WTC11 (cell line): Measurements from ENCODE around the gene SERPINH1. TPM values are rescaled to one million over a fixed set of nuclear protein-coding genes. Genes with fewer than 3 reads are reported as not detected.

Experiments
- ATAC-seq: fragments of 200-7000 bp; cut with Tn5 transposase; 2 replicates; pipeline ENCODE4 v1.10.0; 2021; ENCODE audit warnings: mild to moderate bottlenecking, moderate library complexity
- CTCF ChIA-PET: fragments of 300-600 bp; sonication (Branson Sonifier 250); formaldehyde crosslinking; loops from one replicate; lab custom pipeline; 2021; ENCODE audit warnings: antibody characterized with exemption; lab: Charles Lee
- POLR2A ChIA-PET: fragments of 350-600 bp; sonication (Branson Sonifier 250); formaldehyde crosslinking; loops from one replicate; lab custom pipeline; 2021; ENCODE audit warnings: antibody characterized with exemption; lab: Charles Lee
- DNase-seq: peaks from one replicate; pipeline ENCODE4 v3.0.0; 2021; ENCODE audit warnings: low spot score
- H3K27ac Mint-ChIP-seq: 2 replicates; pipeline ENCODE4 v1.8.0; 2021; ENCODE audit warnings: mixed read lengths
- H3K27me3 Mint-ChIP-seq: 2 replicates; pipeline ENCODE4 v1.8.0; 2021; ENCODE audit warnings: low read depth, mild to moderate bottlenecking, moderate library complexity, mixed read lengths
- H3K36me3 Mint-ChIP-seq: 2 replicates; pipeline ENCODE4 v1.8.0; 2021; ENCODE audit warnings: mixed read lengths
- H3K4me1 Mint-ChIP-seq: 2 replicates; pipeline ENCODE4 v1.8.0; 2022; ENCODE audit warnings: mixed read lengths
- H3K4me3 Mint-ChIP-seq: 2 replicates; pipeline ENCODE4 v1.8.0; 2021; ENCODE audit warnings: mild to moderate bottlenecking, moderate library complexity, mixed read lengths
- H3K9me3 Mint-ChIP-seq: 2 replicates; pipeline ENCODE4 v1.8.0; 2021; ENCODE audit warnings: mixed read lengths
- CBFB ChIP-seq: sonication (generic); formaldehyde crosslinking; IDR thresholded peaks from 2 replicates; pipeline ENCODE4 v1.8.1; 2022; ENCODE audit warnings: mild to moderate bottlenecking, low read depth, missing genetic modification reagents
- CREM ChIP-seq: sonication (generic); formaldehyde crosslinking; IDR thresholded peaks from 2 replicates; pipeline ENCODE4 v1.8.1; 2022; ENCODE audit warnings: mild to moderate bottlenecking, missing genetic modification reagents, moderate library complexity
- ELF4 ChIP-seq: sonication (generic); formaldehyde crosslinking; IDR thresholded peaks from 2 replicates; pipeline ENCODE4 v1.8.1; 2022; ENCODE audit warnings: low read depth, mild to moderate bottlenecking, moderate library complexity, missing genetic modification reagents
- EMX1 ChIP-seq: fragments of 250-450 bp; sonication (Bioruptor Pico); IDR thresholded peaks from 2 replicates; pipeline ENCODE4 v1.8.0; 2021; ENCODE audit warnings: mild to moderate bottlenecking
- FOXK1 ChIP-seq: sonication (generic); formaldehyde crosslinking; IDR thresholded peaks from 2 replicates; pipeline ENCODE4 v1.8.0; 2022; ENCODE audit warnings: mild to moderate bottlenecking, moderate library complexity, missing genetic modification reagents
- IRF2 ChIP-seq: sonication (generic); formaldehyde crosslinking; IDR thresholded peaks from 2 replicates; pipeline ENCODE4 v1.8.0; 2022; ENCODE audit warnings: low read depth, missing genetic modification reagents, borderline replicate concordance
- JUN ChIP-seq: sonication (generic); formaldehyde crosslinking; IDR thresholded peaks from 2 replicates; pipeline ENCODE4 v1.8.0; 2023; ENCODE audit warnings: mild to moderate bottlenecking, missing genetic modification reagents
- PRRX2 ChIP-seq: fragments of 250-450 bp; sonication (Bioruptor Pico); IDR thresholded peaks from 2 replicates; pipeline ENCODE4 v1.8.0; 2021; ENCODE audit warnings: mild to moderate bottlenecking
- SOX15 ChIP-seq: fragments of 250-450 bp; sonication (Bioruptor Pico); IDR thresholded peaks from 2 replicates; pipeline ENCODE4 v1.9.0; 2021; ENCODE audit warnings: mild to moderate bottlenecking
- SP1 ChIP-seq: sonication (generic); formaldehyde crosslinking; conservative IDR thresholded peaks from 2 replicates; pipeline ENCODE4 v1.8.1; 2022; ENCODE audit warnings: missing genetic modification reagents
- ZNF263 ChIP-seq: sonication (generic); formaldehyde crosslinking; IDR thresholded peaks from 2 replicates; pipeline ENCODE4 v1.8.1; 2022; ENCODE audit warnings: low read depth, mild to moderate bottlenecking, moderate library complexity, missing genetic modification reagents
- total RNA-seq: library from RNA; stranded (reverse); gene quantifications from 3 replicates; pipeline ENCODE4 v1.2.3, GENCODE V29; 2021
- TF ChIP-seq, protein P1 (sequence below): fragments of 250-450 bp; sonication (Bioruptor Pico); IDR thresholded peaks from 2 replicates; pipeline ENCODE4 v1.9.0; 2021; ENCODE audit warnings: mild to moderate bottlenecking, borderline replicate concordance
- TF ChIP-seq, protein P2 (sequence below): sonication (generic); formaldehyde crosslinking; IDR thresholded peaks from 2 replicates; pipeline ENCODE4 v1.8.1; 2022; ENCODE audit warnings: mild to moderate bottlenecking, missing genetic modification reagents, moderate library complexity, borderline replicate concordance
- TF ChIP-seq, protein P3 (sequence below): sonication (generic); formaldehyde crosslinking; conservative IDR thresholded peaks from 2 replicates; pipeline ENCODE4 v1.8.1; 2023; ENCODE audit warnings: mild to moderate bottlenecking, low read depth, missing genetic modification reagents, moderate library complexity
- TF ChIP-seq, protein P4 (sequence below): sonication (generic); formaldehyde crosslinking; IDR thresholded peaks from 2 replicates; pipeline ENCODE4 v1.8.1; 2022; ENCODE audit warnings: mild to moderate bottlenecking, moderate library complexity, missing genetic modification reagents
- TF ChIP-seq, protein P5 (sequence below): sonication (generic); formaldehyde crosslinking; IDR thresholded peaks from 2 replicates; pipeline ENCODE4 v1.8.1; 2022; ENCODE audit warnings: low read depth, missing genetic modification reagents, borderline replicate concordance
- TF ChIP-seq, protein P6 (sequence below): sonication (generic); formaldehyde crosslinking; IDR thresholded peaks from 2 replicates; pipeline ENCODE4 v1.8.1; 2023; ENCODE audit warnings: mild to moderate bottlenecking, missing genetic modification reagents, borderline replicate concordance

The SERPINH1 gene
- total RNA-seq, 1 experiment from 2014 or later, result 411 TPM

DNA sequence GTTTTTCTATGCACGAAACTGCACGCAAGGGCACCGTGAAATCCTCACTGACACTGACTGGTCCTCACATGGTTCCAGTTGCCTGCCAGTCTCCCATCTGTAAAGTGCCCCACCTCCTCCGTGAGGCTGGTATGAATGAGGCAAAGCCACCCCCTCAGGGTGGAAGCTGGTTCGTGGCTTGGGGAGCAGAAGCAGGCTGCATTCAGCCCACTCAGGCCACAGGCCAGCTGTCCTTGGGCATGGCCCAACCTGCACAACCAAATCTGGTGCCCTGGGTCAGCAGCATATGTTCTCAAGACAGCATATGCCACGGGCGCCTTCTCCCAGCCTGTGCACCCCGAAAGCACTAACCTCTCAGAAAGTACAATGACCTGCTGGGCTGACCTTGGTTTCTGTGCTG is 29.3 kb downstream of the SERPINH1 start:
- no peak for DNase-seq
- no peak for ATAC-seq
- Mint-ChIP-seq H3K4me1 (peaks cover 9% of the 10 kb centered on the region), H3K27me3 (no peaks in the 10 kb centered on the region; the same call in none of the 2 replicates), H3K9me3 (no peaks in the 10 kb centered on the region), H3K4me3 (no peak overlapping the region), H3K27ac (no peak overlapping the region)
- POLR2A ChIA-PET, result interaction anchor here (0.6 kb wide), 1 partner anchor 16 kb away, joined by 3 read pairs; no protein-coding TSS in a partner anchor
- TF ChIP-seq CREM (CRISPR knock-in tag) (no peak), JUN (no peak), FOXK1 (CRISPR knock-in tag) (no peak), ZNF263 (CRISPR knock-in tag) (no peak), SOX15 (CRISPR knock-in tag) (no peak), IRF2 (CRISPR knock-in tag) (no peak), CBFB (CRISPR knock-in tag) (no peak)
- TF ChIP-seq, protein P1, sequence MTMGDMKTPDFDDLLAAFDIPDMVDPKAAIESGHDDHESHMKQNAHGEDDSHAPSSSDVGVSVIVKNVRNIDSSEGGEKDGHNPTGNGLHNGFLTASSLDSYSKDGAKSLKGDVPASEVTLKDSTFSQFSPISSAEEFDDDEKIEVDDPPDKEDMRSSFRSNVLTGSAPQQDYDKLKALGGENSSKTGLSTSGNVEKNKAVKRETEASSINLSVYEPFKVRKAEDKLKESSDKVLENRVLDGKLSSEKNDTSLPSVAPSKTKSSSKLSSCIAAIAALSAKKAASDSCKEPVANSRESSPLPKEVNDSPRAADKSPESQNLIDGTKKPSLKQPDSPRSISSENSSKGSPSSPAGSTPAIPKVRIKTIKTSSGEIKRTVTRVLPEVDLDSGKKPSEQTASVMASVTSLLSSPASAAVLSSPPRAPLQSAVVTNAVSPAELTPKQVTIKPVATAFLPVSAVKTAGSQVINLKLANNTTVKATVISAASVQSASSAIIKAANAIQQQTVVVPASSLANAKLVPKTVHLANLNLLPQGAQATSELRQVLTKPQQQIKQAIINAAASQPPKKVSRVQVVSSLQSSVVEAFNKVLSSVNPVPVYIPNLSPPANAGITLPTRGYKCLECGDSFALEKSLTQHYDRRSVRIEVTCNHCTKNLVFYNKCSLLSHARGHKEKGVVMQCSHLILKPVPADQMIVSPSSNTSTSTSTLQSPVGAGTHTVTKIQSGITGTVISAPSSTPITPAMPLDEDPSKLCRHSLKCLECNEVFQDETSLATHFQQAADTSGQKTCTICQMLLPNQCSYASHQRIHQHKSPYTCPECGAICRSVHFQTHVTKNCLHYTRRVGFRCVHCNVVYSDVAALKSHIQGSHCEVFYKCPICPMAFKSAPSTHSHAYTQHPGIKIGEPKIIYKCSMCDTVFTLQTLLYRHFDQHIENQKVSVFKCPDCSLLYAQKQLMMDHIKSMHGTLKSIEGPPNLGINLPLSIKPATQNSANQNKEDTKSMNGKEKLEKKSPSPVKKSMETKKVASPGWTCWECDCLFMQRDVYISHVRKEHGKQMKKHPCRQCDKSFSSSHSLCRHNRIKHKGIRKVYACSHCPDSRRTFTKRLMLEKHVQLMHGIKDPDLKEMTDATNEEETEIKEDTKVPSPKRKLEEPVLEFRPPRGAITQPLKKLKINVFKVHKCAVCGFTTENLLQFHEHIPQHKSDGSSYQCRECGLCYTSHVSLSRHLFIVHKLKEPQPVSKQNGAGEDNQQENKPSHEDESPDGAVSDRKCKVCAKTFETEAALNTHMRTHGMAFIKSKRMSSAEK (CRISPR knock-in tag), result no peak
- TF ChIP-seq, protein P2, sequence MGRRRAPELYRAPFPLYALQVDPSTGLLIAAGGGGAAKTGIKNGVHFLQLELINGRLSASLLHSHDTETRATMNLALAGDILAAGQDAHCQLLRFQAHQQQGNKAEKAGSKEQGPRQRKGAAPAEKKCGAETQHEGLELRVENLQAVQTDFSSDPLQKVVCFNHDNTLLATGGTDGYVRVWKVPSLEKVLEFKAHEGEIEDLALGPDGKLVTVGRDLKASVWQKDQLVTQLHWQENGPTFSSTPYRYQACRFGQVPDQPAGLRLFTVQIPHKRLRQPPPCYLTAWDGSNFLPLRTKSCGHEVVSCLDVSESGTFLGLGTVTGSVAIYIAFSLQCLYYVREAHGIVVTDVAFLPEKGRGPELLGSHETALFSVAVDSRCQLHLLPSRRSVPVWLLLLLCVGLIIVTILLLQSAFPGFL (CRISPR knock-in tag), result no peak
- TF ChIP-seq, protein P3, sequence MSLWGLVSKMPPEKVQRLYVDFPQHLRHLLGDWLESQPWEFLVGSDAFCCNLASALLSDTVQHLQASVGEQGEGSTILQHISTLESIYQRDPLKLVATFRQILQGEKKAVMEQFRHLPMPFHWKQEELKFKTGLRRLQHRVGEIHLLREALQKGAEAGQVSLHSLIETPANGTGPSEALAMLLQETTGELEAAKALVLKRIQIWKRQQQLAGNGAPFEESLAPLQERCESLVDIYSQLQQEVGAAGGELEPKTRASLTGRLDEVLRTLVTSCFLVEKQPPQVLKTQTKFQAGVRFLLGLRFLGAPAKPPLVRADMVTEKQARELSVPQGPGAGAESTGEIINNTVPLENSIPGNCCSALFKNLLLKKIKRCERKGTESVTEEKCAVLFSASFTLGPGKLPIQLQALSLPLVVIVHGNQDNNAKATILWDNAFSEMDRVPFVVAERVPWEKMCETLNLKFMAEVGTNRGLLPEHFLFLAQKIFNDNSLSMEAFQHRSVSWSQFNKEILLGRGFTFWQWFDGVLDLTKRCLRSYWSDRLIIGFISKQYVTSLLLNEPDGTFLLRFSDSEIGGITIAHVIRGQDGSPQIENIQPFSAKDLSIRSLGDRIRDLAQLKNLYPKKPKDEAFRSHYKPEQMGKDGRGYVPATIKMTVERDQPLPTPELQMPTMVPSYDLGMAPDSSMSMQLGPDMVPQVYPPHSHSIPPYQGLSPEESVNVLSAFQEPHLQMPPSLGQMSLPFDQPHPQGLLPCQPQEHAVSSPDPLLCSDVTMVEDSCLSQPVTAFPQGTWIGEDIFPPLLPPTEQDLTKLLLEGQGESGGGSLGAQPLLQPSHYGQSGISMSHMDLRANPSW (CRISPR knock-in tag), result no peak
- TF ChIP-seq, protein P4, sequence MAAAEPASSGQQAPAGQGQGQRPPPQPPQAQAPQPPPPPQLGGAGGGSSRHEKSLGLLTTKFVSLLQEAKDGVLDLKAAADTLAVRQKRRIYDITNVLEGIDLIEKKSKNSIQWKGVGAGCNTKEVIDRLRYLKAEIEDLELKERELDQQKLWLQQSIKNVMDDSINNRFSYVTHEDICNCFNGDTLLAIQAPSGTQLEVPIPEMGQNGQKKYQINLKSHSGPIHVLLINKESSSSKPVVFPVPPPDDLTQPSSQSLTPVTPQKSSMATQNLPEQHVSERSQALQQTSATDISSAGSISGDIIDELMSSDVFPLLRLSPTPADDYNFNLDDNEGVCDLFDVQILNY (CRISPR knock-in tag), result no peak
- TF ChIP-seq, protein P5, sequence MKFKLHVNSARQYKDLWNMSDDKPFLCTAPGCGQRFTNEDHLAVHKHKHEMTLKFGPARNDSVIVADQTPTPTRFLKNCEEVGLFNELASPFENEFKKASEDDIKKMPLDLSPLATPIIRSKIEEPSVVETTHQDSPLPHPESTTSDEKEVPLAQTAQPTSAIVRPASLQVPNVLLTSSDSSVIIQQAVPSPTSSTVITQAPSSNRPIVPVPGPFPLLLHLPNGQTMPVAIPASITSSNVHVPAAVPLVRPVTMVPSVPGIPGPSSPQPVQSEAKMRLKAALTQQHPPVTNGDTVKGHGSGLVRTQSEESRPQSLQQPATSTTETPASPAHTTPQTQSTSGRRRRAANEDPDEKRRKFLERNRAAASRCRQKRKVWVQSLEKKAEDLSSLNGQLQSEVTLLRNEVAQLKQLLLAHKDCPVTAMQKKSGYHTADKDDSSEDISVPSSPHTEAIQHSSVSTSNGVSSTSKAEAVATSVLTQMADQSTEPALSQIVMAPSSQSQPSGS (CRISPR knock-in tag), result no peak
- TF ChIP-seq, all 79 proteins: peak for 0
- no peaks in the 10 kb centered on the region for H3K36me3 Mint-ChIP-seq
- CTCF ChIA-PET, result interaction anchor here (1.4 to 8.7 kb wide), 3 partner anchors 8 to 115 kb away, joined by 6 to 110 read pairs (median 7); no protein-coding TSS in a partner anchor

DNA sequence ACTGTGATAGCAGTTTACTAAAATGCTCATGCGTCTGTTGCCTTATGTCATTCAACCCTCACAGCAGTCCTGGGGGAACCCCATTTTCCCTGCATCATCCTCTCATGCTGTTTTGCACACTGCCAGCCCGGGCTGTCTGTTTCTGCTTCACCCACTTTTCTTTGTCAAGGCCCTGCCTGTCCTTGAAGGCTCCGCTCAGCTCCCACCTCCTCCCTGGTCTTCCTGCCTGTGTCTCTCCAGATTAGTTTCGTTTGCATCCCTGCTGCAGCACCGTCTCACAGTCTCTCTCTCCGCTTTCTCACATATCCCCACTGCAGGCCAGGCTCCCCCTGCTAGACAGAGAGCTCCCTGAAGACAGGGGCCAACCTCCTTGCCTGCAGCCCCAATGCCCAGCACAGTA is 29.9 kb downstream of the SERPINH1 start:
- ChIA-PET POLR2A (interaction anchor here (1.2 kb wide), 1 partner anchor 8 kb away, joined by 5 read pairs; no protein-coding TSS in a partner anchor), CTCF (interaction anchor here (0.6 to 8.7 kb wide), 3 partner anchors 9 to 114 kb away, joined by 3 to 110 read pairs (median 6); no protein-coding TSS in a partner anchor)
- DNase-seq (no peak), ATAC-seq (peak; percentile 41; the same call in 1 of the 2 replicates)
- Mint-ChIP-seq H3K27me3 (no peaks in the 10 kb centered on the region; the same call in none of the 2 replicates), H3K36me3 (no peaks in the 10 kb centered on the region), H3K4me3 (no peak overlapping the region), H3K27ac (no peak overlapping the region; the same call in 1 of the 2 replicates), H3K9me3 (no peaks in the 10 kb centered on the region), H3K4me1 (peaks cover 12% of the 10 kb centered on the region)
- no peak for TF ChIP-seq SP1 (CRISPR knock-in tag)
- no peak for TF ChIP-seq ELF4 (CRISPR knock-in tag)
- no peak for TF ChIP-seq PRRX2 (CRISPR knock-in tag)
- TF ChIP-seq, protein P6, sequence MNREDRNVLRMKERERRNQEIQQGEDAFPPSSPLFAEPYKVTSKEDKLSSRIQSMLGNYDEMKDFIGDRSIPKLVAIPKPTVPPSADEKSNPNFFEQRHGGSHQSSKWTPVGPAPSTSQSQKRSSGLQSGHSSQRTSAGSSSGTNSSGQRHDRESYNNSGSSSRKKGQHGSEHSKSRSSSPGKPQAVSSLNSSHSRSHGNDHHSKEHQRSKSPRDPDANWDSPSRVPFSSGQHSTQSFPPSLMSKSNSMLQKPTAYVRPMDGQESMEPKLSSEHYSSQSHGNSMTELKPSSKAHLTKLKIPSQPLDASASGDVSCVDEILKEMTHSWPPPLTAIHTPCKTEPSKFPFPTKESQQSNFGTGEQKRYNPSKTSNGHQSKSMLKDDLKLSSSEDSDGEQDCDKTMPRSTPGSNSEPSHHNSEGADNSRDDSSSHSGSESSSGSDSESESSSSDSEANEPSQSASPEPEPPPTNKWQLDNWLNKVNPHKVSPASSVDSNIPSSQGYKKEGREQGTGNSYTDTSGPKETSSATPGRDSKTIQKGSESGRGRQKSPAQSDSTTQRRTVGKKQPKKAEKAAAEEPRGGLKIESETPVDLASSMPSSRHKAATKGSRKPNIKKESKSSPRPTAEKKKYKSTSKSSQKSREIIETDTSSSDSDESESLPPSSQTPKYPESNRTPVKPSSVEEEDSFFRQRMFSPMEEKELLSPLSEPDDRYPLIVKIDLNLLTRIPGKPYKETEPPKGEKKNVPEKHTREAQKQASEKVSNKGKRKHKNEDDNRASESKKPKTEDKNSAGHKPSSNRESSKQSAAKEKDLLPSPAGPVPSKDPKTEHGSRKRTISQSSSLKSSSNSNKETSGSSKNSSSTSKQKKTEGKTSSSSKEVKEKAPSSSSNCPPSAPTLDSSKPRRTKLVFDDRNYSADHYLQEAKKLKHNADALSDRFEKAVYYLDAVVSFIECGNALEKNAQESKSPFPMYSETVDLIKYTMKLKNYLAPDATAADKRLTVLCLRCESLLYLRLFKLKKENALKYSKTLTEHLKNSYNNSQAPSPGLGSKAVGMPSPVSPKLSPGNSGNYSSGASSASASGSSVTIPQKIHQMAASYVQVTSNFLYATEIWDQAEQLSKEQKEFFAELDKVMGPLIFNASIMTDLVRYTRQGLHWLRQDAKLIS (CRISPR knock-in tag), result no peak
- no peak for TF ChIP-seq CBFB (CRISPR knock-in tag)
- TF ChIP-seq SOX15 (CRISPR knock-in tag), result no peak
- TF ChIP-seq, protein P2 (CRISPR knock-in tag), result no peak
- no peak for TF ChIP-seq EMX1
